LNCaP clone FGC (cell line): Measurements from ENCODE around the gene RNF5.
A peak's percentile ranks its signal among the peaks of the same experiment; 100 is the strongest.

Experiments
- DNase-seq: peaks from one replicate; pipeline ENCODE4 v3.0.0-alpha.2; 2011; ENCODE audit warnings: low read depth
- H3K4me3 ChIP-seq: 2 replicates; pipeline ENCODE4 v1.5.1; 2011; ENCODE audit warnings: mild to moderate bottlenecking, low read depth, low read length, control low read depth
- TF ChIP-seq, protein P1 (sequence below): IDR thresholded peaks from 2 replicates; pipeline ENCODE4 v1.5.1; 2012; ENCODE audit warnings: mild to moderate bottlenecking; ENCODE audit not compliant: control insufficient read depth, insufficient read depth; ENCODE audit errors: extremely low read depth

Gene RNF5

DNA sequence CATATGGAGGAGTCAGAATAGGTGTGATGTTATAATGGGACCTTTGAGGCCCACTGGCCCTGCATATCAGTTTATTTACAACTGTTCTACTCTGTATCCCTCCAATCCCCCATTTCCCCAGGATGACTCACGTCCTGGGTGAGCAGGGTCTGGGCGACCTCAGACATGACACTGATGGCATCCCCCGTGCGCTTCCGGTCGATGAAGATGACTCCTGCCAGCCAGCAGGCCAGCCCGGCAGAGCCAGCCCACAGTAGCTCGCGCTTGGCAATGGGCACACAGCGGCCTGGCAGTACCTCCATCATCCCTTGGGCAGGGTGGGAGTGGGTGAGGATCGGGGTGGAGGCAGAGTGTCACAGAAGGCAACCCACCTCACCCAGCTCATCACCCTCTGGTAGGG, 7.9 kb upstream of the RNF5 start:
- TF ChIP-seq, protein P1, sequence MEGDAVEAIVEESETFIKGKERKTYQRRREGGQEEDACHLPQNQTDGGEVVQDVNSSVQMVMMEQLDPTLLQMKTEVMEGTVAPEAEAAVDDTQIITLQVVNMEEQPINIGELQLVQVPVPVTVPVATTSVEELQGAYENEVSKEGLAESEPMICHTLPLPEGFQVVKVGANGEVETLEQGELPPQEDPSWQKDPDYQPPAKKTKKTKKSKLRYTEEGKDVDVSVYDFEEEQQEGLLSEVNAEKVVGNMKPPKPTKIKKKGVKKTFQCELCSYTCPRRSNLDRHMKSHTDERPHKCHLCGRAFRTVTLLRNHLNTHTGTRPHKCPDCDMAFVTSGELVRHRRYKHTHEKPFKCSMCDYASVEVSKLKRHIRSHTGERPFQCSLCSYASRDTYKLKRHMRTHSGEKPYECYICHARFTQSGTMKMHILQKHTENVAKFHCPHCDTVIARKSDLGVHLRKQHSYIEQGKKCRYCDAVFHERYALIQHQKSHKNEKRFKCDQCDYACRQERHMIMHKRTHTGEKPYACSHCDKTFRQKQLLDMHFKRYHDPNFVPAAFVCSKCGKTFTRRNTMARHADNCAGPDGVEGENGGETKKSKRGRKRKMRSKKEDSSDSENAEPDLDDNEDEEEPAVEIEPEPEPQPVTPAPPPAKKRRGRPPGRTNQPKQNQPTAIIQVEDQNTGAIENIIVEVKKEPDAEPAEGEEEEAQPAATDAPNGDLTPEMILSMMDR = no peak
- no peak for DNase-seq
- H3K4me3 ChIP-seq = no peak overlapping the region

DNA sequence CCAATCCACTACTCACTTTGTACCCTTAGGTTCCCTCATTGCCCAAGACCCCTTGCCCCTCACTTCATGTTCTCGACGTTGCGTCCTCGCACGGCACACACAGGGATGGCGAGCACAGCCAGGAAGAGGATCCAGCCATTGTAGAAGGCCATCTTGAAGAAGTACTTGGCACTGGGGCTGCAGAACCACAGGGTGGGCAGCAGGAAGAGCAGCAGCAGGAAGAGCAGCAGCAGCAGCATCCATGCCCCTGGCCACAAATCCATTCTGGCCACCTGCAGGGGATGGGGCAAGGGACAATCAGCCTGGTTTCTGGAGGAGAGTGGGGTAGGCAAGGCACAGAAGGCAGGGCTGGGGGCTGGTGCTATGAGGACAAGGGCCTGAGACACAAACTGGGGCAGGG, 7.0 kb upstream of the RNF5 start:
- no peak overlapping the region for H3K4me3 ChIP-seq
- TF ChIP-seq, protein P1 = no peak
- no peak for DNase-seq

DNA sequence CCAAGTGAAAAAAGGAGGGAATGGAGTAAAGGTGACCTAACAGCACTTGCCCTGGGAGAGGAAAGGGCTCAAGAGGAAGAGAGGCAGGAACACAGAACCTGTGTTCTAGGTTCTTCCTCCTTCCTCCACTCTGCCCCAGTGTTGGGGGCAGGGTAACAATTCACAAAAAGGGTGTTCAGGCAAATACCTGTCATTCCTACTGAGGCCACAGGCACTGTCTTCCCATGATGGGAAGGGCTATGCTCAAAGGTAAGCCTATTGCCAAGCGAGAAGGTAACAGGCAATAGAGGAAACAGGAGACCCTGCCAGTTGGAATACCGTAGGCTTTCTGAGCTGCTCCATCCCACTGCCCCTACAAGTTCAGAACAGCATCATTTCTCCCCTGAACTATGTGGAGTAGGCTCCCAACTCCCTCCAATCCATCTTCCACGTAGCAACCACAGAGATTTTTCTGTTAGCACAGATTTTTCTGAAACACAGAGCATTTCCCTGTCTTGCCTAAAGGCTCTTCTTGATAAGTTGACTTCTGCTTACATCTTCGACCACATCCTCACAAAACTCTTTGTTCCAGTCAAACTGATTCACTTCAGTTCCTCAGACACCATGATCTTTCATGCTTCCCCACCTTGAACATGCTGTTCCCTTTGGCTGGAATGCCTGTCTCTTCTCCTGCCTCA, 5.0 kb upstream of the RNF5 start:
- no peak for DNase-seq
- TF ChIP-seq, protein P1 = no peak
- no peak overlapping the region for H3K4me3 ChIP-seq

DNA sequence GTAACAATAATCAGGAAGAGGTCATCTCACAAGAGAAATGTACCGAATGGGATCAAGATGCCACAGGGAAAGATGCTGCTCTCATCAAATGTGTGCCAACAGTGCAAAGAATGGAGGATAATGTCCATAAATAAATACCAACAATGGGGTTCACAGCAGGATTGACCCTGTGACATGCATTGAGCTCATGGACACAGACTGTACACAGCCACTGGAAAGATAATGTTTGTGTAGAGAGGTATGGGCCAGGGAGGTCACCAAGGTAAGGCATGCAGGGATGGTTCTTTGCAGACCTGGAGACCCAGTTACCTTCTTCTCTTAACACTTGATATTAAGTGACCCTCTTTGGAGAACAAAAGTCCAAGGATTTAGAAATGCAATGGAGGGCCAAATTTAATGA, 3.8 kb upstream of the RNF5 start:
- no peak for DNase-seq
- no peak overlapping the region for H3K4me3 ChIP-seq
- TF ChIP-seq, protein P1 = no peak

DNA sequence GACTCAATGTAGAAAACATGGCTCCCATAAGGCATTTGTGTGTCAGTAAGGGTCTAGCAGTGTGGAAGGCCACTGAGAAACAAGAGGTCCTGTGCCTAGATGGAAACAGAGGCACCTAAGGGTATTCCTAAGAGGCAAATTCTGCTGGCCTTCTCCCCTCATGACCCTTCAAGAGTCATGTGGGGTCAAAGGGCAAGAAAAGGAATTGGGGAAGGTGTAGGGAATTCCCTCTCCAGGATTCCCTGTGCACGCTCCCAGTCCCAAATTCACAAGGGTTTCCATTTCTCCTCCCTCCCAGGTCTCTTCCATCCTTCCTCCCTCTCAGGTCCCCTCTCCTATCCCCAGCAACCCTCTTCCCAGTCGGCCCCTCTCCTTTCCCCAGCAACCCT, 2.9 kb upstream of the RNF5 start:
- H3K4me3 ChIP-seq = peak overlapping the region; percentile 99
- no peak for DNase-seq
- TF ChIP-seq, protein P1 = no peak

DNA sequence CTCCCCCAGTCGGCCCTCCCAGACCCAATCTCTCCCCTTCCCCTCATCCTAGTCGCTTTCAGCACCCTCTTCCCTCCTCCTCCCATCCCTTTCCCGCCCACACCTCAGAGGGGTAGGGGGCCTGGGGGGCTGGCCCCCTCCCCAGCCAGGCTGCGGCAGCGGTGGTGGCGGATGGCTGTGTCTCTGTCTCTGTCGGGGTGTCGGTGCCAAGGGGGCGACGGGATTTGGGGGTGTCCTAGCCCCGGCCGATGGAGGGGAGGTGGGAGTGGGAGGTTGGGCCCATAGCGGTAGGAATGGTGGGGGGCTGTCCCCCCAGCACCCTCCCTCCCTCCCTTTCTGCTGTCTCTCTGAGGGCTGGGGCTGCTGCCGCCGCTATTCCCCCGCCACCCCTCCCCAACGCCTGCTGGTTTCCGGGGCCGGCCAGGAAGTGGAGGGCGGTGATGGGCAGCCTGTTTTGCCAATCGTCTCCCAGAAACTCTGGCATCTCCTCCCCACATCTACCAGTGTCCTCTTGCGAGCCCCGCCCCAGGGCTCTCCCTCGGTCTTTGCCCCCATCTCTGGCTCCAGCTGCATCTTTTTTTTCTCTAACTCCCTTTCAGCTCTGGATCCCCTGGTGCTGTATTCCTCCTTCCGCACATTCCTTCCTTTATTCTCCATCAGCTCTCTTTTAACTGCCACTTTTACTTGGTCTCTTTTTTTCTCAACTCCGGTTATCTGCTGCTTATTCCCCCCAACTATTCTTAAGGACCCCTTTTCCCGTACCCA, 2.3 kb upstream of the RNF5 start, which contains the start of gene AGPAT1:
Gene AGPAT1, minus strand, starts transcription at position 374 of the 765 bp plus-strand sequence. CDS start 4,588 bp downstream, outside the sequence.
- peak; percentile 90 for DNase-seq
- TF ChIP-seq, protein P1 = no peak
- H3K4me3 ChIP-seq = peak within 1 kb of the TSS; percentile 99
